KOPT-K1 (cell line): ENCODE measurements around the gene UFC1.

Source experiments
- H3K27ac ChIP-seq: fragments of 200-600 bp; sonication (generic); 2 replicates; pipeline ENCODE4 v1.5.1; 2016; ENCODE audit warnings: antibody characterized with exemption, mild to moderate bottlenecking, low read depth, low read length; ENCODE audit not compliant: poor library complexity, severe bottlenecking
- H3K36me3 ChIP-seq: fragments of 200-600 bp; sonication (generic); 2 replicates; pipeline ENCODE4 v1.5.1; 2017; ENCODE audit warnings: antibody characterized with exemption, mild to moderate bottlenecking, low read length, moderate library complexity; ENCODE audit not compliant: insufficient read depth
- H3K9me3 ChIP-seq: fragments of 200-600 bp; sonication (generic); 2 replicates; pipeline ENCODE4 v1.5.1; 2017; ENCODE audit warnings: antibody characterized with exemption, low read length, mild to moderate bottlenecking; ENCODE audit not compliant: insufficient read depth, poor library complexity, severe bottlenecking

The UFC1 gene

GRCh38 chr1:161190962-161191521 lies 37.3 kb downstream of the UFC1 start:
- Histone ChIP-seq H3K36me3 (no peaks in the 10 kb centered on the region), H3K27ac (no peak overlapping the region), H3K9me3 (no peaks in the 10 kb centered on the region)

DNA sequence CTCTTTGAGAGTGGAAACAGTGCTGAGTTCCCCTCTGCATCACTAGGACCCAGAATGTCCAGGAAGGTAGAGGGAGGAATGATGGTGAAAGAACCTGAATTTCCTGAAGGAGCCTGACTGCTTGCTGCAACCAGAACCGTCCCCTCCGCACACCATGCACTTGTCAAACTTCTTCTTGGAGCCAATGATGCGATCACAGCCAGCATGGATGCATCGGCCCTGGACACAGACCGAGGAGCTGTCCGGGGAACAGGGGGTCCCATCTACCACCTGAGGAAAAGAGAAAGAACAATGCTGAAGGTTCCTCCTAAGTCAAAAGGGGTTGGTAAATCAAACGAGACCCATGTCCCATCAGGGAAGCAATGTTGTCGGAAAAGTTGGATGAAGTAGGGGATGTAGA lies 38.2 kb downstream of the UFC1 start:
- Histone ChIP-seq H3K9me3 (no peaks in the 10 kb centered on the region), H3K27ac (no peak overlapping the region), H3K36me3 (no peaks in the 10 kb centered on the region)

- Histone ChIP-seq H3K27ac (no peak overlapping the region), H3K9me3 (no peaks in the 10 kb centered on the region), H3K36me3 (no peaks in the 10 kb centered on the region)
Observed at GRCh38 chr1:161192476-161193465, 39.0 kb downstream of the UFC1 start.

GRCh38 chr1:161193561-161194235 lies 39.9 kb downstream of the UFC1 start:
- H3K27ac ChIP-seq = no peak overlapping the region

GRCh38 chr1:161195171-161195570 lies 41.4 kb downstream of the UFC1 start:
- H3K9me3 ChIP-seq = no peaks in the 10 kb centered on the region
- no peak overlapping the region for H3K27ac ChIP-seq
- no peaks in the 10 kb centered on the region for H3K36me3 ChIP-seq

More at GRCh38 chr1:161193561-161194235, 39.9 kb downstream of the UFC1 start:
- Histone ChIP-seq H3K36me3 (no peaks in the 10 kb centered on the region), H3K9me3 (no peaks in the 10 kb centered on the region)

GRCh38 chr1:161196111-161196510 lies 42.3 kb downstream of the UFC1 start:
- no peak overlapping the region for H3K27ac ChIP-seq
- H3K36me3 ChIP-seq = no peaks in the 10 kb centered on the region
- H3K9me3 ChIP-seq = no peaks in the 10 kb centered on the region

GRCh38 chr1:161196521-161197451 lies 43.0 kb downstream of the UFC1 start:
- Histone ChIP-seq H3K36me3 (no peaks in the 10 kb centered on the region), H3K27ac (no peak overlapping the region), H3K9me3 (no peaks in the 10 kb centered on the region)

GRCh38 chr1:161197560-161198193 lies 43.9 kb downstream of the UFC1 start:
- no peaks in the 10 kb centered on the region for H3K9me3 ChIP-seq
- H3K27ac ChIP-seq = no peak overlapping the region
- no peaks in the 10 kb centered on the region for H3K36me3 ChIP-seq

- H3K36me3 ChIP-seq = no peaks in the 10 kb centered on the region
- H3K9me3 ChIP-seq = no peaks in the 10 kb centered on the region
- H3K27ac ChIP-seq = no peak overlapping the region
Observed at GRCh38 chr1:161198194-161198896, 44.6 kb downstream of the UFC1 start.

GRCh38 chr1:161198897-161199431 lies 45.2 kb downstream of the UFC1 start, which contains the start of gene ADAMTS4:
TSS of gene ADAMTS4 (minus strand) at chr1:161199054. CDS start at chr1:161198627, 427 bp downstream.
- Histone ChIP-seq H3K36me3 (peaks cover 5% of the 10 kb centered on the region; the same call in 1 of the 2 replicates), H3K27ac (no peak within 1 kb of the TSS), H3K9me3 (no peaks in the 10 kb centered on the region)

GRCh38 chr1:161199506-161200139 lies 45.8 kb downstream of the UFC1 start:
- Histone ChIP-seq H3K27ac (no peak overlapping the region), H3K9me3 (no peaks in the 10 kb centered on the region), H3K36me3 (peaks cover 11% of the 10 kb centered on the region; the same call in 1 of the 2 replicates)

- Histone ChIP-seq H3K9me3 (no peaks in the 10 kb centered on the region), H3K27ac (no peak overlapping the region), H3K36me3 (peaks cover 18% of the 10 kb centered on the region; the same call in 1 of the 2 replicates)
Observed at GRCh38 chr1:161200421-161200991, 46.7 kb downstream of the UFC1 start.
